ENCODE results near the gene RNF14. TPM values are rescaled to one million over a fixed set of nuclear protein-coding genes. Genes with fewer than 3 reads are reported as not detected.
A peak's percentile ranks its signal among the peaks of the same experiment; 100 is the strongest.

RNF14 gene
- total and polyA plus RNA-seq, 12 donors, result 21.6 to 185 (median 83.6) TPM

- Histone ChIP-seq H3K27me3 (no peaks in the 10 kb centered on the region), H3K27ac (peak within 1 kb of the TSS in 3 of 5 donors; percentile 9 to 75 (median 42)), H3K36me3 (replicated peaks in 1 of 2) (no peaks in the 10 kb centered on the region), H3K4me3 (peak within 1 kb of the TSS in 1 of 4 donors; percentile 20), H3K4me1 (replicated peaks in 1 of 2) (peaks cover 0 to 12% of the 10 kb centered on the region in 2 donors), H3K9me3 (replicated peaks in 1 of 3) (no peaks in the 10 kb centered on the region)
- WGBS, 4 donors, result 34 to 56% (median 44%) methylated on average over 6 to 7 of the region's 7 CpGs
- intact Hi-C loops (cut with DNase I), result loop anchor here (5.0 to 10.0 kb wide), 4 partner anchors 73 to 276 kb away; partner anchors contain the start of gene ARAP3 (in 1 of the 2)
- TF ChIP-seq POLR2A (IDR thresholded peaks at IDR 0.05) (peak in 1 of 2 donors; percentile 42), CTCF (IDR thresholded peaks at IDR 0.05) (peak in 1 of 6 experiments; percentile 7)
- peak in 4 of 7 donors; percentile 36 to 74 (median 52) for DNase-seq
These were observed 10.8 kb upstream of the RNF14 start, which contains the start of gene PCDH12 for GRCh38 chr5:141958113-141958512. TSS of gene PCDH12 (minus strand) at chr5:141958202. CDS start at chr5:141957851, 351 bp downstream.

GRCh38 chr5:141958546-141959172, 10.2 kb upstream of the RNF14 start:
- Histone ChIP-seq H3K9me3 (replicated peaks in 1 of 3) (no peaks in the 10 kb centered on the region), H3K27me3 (no peaks in the 10 kb centered on the region), H3K4me1 (replicated peaks in 1 of 2) (peaks cover 0 to 12% of the 10 kb centered on the region in 2 donors), H3K27ac (peak overlapping the region in 3 of 5 donors; percentile 6 to 75 (median 42)), H3K36me3 (replicated peaks in 1 of 2) (no peaks in the 10 kb centered on the region), H3K4me3 (no peak overlapping the region)
- no peak for DNase-seq
- no peak for TF ChIP-seq CTCF (IDR thresholded peaks at IDR 0.05)
- WGBS, 4 donors, result 47 to 66% (median 58%) methylated on average over 8 of the region's 8 CpGs
- intact Hi-C loops (cut with DNase I), result loop anchor here (5.0 to 10.0 kb wide), 4 partner anchors 74 to 276 kb away; partner anchors contain the start of gene ARAP3 (in 1 of the 2)

- no peak overlapping the region for H3K4me3 ChIP-seq
- H3K9me3 ChIP-seq (replicated peaks in 1 of 3), result no peaks in the 10 kb centered on the region
- no peaks in the 10 kb centered on the region for H3K27me3 ChIP-seq
- 51 to 57% (median 55%) methylated on average over 10 of the region's 10 CpGs for WGBS, 4 donors
- DNase-seq, result peak in 1 of 7 donors; percentile 19
- no peak for TF ChIP-seq POLR2A (IDR thresholded peaks at IDR 0.05)
- peak in 4 of 6 experiments; percentile 12 to 27 (median 20) for TF ChIP-seq CTCF (IDR thresholded peaks at IDR 0.05)
- intact Hi-C loops (cut with DNase I), result loop anchor here in 1 of 2 donors (2.0 kb wide), 1 partner anchor 267 kb away; no protein-coding TSS in a partner anchor
- no peaks in the 10 kb centered on the region for H3K36me3 ChIP-seq (replicated peaks in 1 of 2)
- H3K27ac ChIP-seq, result no peak overlapping the region
- peaks cover 0 to 12% of the 10 kb centered on the region in 2 donors for H3K4me1 ChIP-seq (replicated peaks in 1 of 2)
These were observed 8.9 kb upstream of the RNF14 start for GRCh38 chr5:141960018-141960417.

GRCh38 chr5:141960449-141961323, 8.2 kb upstream of the RNF14 start:
- Histone ChIP-seq H3K27me3 (no peaks in the 10 kb centered on the region), H3K27ac (no peak overlapping the region), H3K9me3 (replicated peaks in 1 of 3) (no peaks in the 10 kb centered on the region), H3K4me1 (replicated peaks in 1 of 2) (peaks cover 0 to 12% of the 10 kb centered on the region in 2 donors), H3K36me3 (replicated peaks in 1 of 2) (no peaks in the 10 kb centered on the region), H3K4me3 (no peak overlapping the region)
- DNase-seq, result peak; percentile 86 to 96 (median 88)
- peak; percentile 76 to 92 (median 88) for TF ChIP-seq CTCF (IDR thresholded peaks at IDR 0.05)
- no peak for TF ChIP-seq POLR2A (IDR thresholded peaks at IDR 0.05)
- intact Hi-C loops (cut with DNase I), result loop anchor here in 1 of 2 donors (2.0 kb wide), 1 partner anchor 268 kb away; no protein-coding TSS in a partner anchor
- WGBS, 4 donors, result 24 to 27% (median 26%) methylated on average over 14 of the region's 14 CpGs
